ENCODE results near the gene LDLRAD3. TPM values are rescaled to one million over a fixed set of nuclear protein-coding genes. Genes with fewer than 3 reads are reported as not detected.

LDLRAD3 gene
- total RNA-seq, 1 donor from 2014 or later, result 19.6 TPM

GRCh38 chr11:36109850-36110606 is 166.2 kb downstream of the LDLRAD3 start:
- no peak for TF ChIP-seq CTCF (IDR thresholded peaks at IDR 0.05; ENCODE audit: unreplicated experiment)
- Mint-ChIP-seq H3K4me3 (ENCODE audit: low read depth) (no peak overlapping the region), H3K4me1 (ENCODE audit: low read depth) (peaks cover 8% of the 10 kb centered on the region), H3K9me3 (ENCODE audit: low read depth) (peaks cover 10% of the 10 kb centered on the region), H3K36me3 (ENCODE audit: insufficient read depth) (peaks cover 20% of the 10 kb centered on the region), H3K27ac (no peak overlapping the region), H3K27me3 (peaks cover 3% of the 10 kb centered on the region)
- no peak for DNase-seq (ENCODE audit: low spot score, unreplicated experiment)

- no peak for DNase-seq (ENCODE audit: low spot score, unreplicated experiment)
- Mint-ChIP-seq H3K4me3 (ENCODE audit: low read depth) (no peak overlapping the region), H3K9me3 (ENCODE audit: low read depth) (peaks cover 10% of the 10 kb centered on the region), H3K27me3 (peaks cover 3% of the 10 kb centered on the region), H3K36me3 (ENCODE audit: insufficient read depth) (peaks cover 24% of the 10 kb centered on the region), H3K27ac (no peak overlapping the region), H3K4me1 (ENCODE audit: low read depth) (peaks cover 4% of the 10 kb centered on the region)
- TF ChIP-seq CTCF (IDR thresholded peaks at IDR 0.05; ENCODE audit: unreplicated experiment), result no peak
Observed at GRCh38 chr11:36110668-36111410, 167.0 kb downstream of the LDLRAD3 start.

- peaks cover 4% of the 10 kb centered on the region for H3K4me1 Mint-ChIP-seq (ENCODE audit: low read depth)
- H3K9me3 Mint-ChIP-seq (ENCODE audit: low read depth), result peaks cover 10% of the 10 kb centered on the region
- peaks cover 23% of the 10 kb centered on the region for H3K36me3 Mint-ChIP-seq (ENCODE audit: insufficient read depth)
- H3K4me3 Mint-ChIP-seq (ENCODE audit: low read depth), result no peak overlapping the region
- H3K27me3 Mint-ChIP-seq, result no peaks in the 10 kb centered on the region
- H3K27ac Mint-ChIP-seq, result no peak overlapping the region
- no peak for DNase-seq (ENCODE audit: low spot score, unreplicated experiment)
- no peak for TF ChIP-seq CTCF (IDR thresholded peaks at IDR 0.05; ENCODE audit: unreplicated experiment)
Observed at GRCh38 chr11:36114095-36114494, 170.2 kb downstream of the LDLRAD3 start.

GRCh38 chr11:36115378-36115801 is 171.5 kb downstream of the LDLRAD3 start:
- Mint-ChIP-seq H3K27me3 (no peaks in the 10 kb centered on the region), H3K36me3 (ENCODE audit: insufficient read depth) (peaks cover 23% of the 10 kb centered on the region), H3K27ac (no peak overlapping the region), H3K9me3 (ENCODE audit: low read depth) (peaks cover 10% of the 10 kb centered on the region), H3K4me1 (ENCODE audit: low read depth) (peaks cover 2% of the 10 kb centered on the region), H3K4me3 (ENCODE audit: low read depth) (no peak overlapping the region)
- TF ChIP-seq CTCF (IDR thresholded peaks at IDR 0.05; ENCODE audit: unreplicated experiment), result no peak
- no peak for DNase-seq (ENCODE audit: low spot score, unreplicated experiment)

GRCh38 chr11:36116161-36116560 is 172.3 kb downstream of the LDLRAD3 start:
- no peaks in the 10 kb centered on the region for H3K4me1 Mint-ChIP-seq (ENCODE audit: low read depth)
- H3K27me3 Mint-ChIP-seq, result no peaks in the 10 kb centered on the region
- no peak overlapping the region for H3K27ac Mint-ChIP-seq
- peaks cover 10% of the 10 kb centered on the region for H3K9me3 Mint-ChIP-seq (ENCODE audit: low read depth)
- no peak for TF ChIP-seq CTCF (IDR thresholded peaks at IDR 0.05; ENCODE audit: unreplicated experiment)
- peaks cover 23% of the 10 kb centered on the region for H3K36me3 Mint-ChIP-seq (ENCODE audit: insufficient read depth)
- DNase-seq (ENCODE audit: low spot score, unreplicated experiment), result no peak
- H3K4me3 Mint-ChIP-seq (ENCODE audit: low read depth), result no peak overlapping the region

All from progenitor cell of endocrine pancreas (in vitro differentiated cells).